ENCODE results near the gene ICAM4.

The ICAM4 gene

DNA sequence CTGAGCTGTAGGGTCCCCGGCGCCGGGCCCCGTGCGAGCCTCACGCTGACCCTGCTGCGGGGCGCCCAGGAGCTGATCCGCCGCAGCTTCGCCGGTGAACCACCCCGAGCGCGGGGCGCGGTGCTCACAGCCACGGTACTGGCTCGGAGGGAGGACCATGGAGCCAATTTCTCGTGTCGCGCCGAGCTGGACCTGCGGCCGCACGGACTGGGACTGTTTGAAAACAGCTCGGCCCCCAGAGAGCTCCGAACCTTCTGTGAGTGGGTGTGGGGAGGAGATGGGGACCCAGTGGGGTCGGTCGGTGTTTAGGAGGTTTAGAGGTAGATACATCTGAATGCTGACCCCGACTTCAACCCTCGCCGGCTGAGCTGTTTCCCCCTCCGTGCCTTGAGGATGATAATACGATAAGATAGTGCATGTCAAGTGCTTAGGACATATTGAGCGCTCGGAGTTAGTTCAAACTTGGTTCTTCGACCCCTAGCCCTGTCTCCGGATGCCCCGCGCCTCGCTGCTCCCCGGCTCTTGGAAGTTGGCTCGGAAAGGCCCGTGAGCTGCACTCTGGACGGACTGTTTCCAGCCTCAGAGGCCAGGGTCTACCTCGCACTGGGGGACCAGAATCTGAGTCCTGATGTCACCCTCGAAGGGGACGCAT lies 4.9 kb downstream of the ICAM4 start:
- no peak for DNase-seq (ENCODE audit: low read depth)

DNA sequence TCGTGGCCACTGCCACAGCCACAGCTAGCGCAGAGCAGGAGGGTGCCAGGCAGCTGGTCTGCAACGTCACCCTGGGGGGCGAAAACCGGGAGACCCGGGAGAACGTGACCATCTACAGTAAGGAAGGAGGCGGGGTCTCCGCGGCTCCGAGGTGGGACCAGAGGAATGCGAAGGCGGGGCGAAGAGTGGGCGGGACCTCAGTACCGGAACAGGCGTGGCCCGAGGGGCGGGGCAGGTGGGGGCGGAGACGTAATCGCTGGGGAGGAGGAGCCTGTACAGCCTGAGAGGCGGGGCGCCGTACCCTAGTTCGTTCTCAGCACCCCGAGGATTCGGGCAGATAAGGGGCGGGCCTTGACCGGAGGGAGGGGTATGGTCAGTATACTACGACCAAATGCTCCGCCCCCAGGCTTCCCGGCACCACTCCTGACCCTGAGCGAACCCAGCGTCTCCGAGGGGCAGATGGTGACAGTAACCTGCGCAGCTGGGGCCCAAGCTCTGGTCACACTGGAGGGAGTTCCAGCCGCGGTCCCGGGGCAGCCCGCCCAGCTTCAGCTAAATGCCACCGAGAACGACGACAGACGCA lies 5.5 kb downstream of the ICAM4 start:
- peak; percentile 49 for DNase-seq (ENCODE audit: low read depth)

DNA sequence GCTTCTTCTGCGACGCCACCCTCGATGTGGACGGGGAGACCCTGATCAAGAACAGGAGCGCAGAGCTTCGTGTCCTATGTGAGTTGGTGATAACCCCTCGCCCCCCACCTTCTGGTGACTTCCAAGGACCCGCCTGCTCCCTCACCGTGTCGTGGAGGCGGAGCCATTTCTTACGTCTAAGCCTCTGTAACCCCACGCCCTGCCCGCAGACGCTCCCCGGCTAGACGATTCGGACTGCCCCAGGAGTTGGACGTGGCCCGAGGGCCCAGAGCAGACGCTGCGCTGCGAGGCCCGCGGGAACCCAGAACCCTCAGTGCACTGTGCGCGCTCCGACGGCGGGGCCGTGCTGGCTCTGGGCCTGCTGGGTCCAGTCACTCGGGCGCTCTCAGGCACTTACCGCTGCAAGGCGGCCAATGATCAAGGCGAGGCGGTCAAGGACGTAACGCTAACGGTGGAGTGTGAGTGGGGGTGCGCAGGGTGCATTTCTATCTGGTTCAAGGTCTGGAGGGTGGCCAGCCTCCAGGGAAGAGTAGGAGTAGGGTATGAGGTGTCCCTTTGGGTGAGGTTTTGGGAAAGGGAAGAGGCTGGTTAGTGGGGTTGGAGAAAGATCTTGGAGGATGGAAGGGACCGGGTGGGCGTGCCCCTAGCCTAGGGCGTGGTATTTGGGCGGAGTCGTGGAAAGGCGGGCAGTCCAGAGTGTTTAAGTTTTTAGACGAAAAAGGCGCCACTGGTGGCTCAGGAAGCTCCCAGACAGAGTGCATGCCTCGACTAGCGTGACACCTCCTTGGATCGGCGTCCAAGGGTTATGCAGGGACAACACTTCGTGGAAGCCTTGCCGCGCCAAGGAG lies 6.3 kb downstream of the ICAM4 start:
- no peak for DNase-seq (ENCODE audit: low read depth)

DNA sequence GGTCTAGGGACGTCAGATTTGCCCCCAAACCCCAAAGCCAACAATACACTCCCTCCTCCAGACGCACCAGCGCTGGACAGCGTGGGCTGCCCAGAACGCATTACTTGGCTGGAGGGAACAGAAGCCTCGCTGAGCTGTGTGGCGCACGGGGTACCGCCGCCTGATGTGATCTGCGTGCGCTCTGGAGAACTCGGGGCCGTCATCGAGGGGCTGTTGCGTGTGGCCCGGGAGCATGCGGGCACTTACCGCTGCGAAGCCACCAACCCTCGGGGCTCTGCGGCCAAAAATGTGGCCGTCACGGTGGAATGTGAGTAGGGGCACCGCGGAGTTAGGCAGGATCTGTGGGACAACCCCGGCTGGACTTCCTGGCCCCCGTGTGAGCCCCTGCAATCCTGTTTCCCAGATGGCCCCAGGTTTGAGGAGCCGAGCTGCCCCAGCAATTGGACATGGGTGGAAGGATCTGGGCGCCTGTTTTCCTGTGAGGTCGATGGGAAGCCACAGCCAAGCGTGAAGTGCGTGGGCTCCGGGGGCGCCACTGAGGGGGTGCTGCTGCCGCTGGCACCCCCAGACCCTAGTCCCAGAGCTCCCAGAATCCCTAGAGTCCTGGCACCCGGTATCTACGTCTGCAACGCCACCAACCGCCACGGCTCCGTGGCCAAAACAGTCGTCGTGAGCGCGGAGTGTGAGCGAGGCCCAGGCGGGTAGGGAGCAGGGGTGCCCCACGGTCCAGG lies 7.0 kb downstream of the ICAM4 start:
- DNase-seq (ENCODE audit: low read depth): no peak

DNA sequence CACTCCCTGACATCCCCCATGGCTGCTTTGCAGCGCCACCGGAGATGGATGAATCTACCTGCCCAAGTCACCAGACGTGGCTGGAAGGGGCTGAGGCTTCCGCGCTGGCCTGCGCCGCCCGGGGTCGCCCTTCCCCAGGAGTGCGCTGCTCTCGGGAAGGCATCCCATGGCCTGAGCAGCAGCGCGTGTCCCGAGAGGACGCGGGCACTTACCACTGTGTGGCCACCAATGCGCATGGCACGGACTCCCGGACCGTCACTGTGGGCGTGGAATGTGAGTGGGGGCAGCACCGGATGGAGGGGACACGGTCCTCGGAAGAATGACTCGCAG lies 7.6 kb downstream of the ICAM4 start:
- DNase-seq (ENCODE audit: low read depth): no peak

DNA sequence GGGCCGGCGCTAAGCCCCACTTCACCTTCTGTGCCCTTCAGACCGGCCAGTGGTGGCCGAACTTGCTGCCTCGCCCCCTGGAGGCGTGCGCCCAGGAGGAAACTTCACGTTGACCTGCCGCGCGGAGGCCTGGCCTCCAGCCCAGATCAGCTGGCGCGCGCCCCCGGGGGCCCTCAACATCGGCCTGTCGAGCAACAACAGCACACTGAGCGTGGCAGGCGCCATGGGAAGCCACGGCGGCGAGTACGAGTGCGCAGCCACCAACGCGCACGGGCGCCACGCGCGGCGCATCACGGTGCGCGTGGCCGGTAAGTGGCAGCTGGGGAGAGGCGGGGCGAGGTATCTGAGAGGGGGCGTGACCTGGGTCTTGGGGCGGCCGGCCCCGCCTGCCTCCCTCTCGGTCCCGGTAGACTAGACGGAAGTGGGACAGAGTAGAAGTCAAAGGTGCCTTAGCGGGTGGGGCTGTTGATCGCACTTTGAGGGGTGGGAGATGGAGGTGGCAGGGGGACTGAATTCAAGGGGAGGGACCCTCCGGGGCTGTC lies 8.6 kb downstream of the ICAM4 start:
- DNase-seq (ENCODE audit: low read depth): peak; percentile 55

DNA sequence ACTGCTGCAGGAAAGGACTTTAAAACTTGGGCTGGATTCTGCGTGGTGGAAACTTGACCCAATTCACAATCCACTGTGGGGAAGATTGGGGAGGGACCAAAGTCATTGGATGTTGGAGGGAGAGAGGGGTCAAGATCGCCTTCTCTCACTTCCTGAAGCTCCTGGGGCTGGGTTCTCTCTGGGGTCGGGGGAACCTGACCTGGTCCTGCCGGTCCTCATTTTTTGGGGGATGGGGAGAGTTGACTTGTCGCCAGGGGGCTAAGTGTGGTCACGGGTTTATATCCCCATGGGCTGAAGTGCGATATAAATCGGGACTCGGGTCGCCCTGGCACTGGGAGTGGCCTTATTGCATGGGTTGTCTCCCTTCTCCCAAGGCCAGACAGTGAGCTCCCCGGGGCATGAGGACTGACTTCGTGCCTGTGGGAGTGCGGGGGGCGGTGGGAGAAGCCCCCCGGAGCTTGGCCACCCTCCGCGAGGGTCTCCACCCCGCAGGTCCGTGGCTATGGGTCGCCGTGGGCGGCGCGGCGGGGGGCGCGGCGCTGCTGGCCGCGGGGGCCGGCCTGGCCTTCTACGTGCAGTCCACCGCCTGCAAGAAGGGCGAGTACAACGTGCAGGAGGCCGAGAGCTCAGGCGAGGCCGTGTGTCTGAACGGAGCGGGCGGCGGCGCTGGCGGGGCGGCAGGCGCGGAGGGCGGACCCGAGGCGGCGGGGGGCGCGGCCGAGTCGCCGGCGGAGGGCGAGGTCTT lies 9.3 kb downstream of the ICAM4 start:
- no peak for DNase-seq (ENCODE audit: low read depth)

DNA sequence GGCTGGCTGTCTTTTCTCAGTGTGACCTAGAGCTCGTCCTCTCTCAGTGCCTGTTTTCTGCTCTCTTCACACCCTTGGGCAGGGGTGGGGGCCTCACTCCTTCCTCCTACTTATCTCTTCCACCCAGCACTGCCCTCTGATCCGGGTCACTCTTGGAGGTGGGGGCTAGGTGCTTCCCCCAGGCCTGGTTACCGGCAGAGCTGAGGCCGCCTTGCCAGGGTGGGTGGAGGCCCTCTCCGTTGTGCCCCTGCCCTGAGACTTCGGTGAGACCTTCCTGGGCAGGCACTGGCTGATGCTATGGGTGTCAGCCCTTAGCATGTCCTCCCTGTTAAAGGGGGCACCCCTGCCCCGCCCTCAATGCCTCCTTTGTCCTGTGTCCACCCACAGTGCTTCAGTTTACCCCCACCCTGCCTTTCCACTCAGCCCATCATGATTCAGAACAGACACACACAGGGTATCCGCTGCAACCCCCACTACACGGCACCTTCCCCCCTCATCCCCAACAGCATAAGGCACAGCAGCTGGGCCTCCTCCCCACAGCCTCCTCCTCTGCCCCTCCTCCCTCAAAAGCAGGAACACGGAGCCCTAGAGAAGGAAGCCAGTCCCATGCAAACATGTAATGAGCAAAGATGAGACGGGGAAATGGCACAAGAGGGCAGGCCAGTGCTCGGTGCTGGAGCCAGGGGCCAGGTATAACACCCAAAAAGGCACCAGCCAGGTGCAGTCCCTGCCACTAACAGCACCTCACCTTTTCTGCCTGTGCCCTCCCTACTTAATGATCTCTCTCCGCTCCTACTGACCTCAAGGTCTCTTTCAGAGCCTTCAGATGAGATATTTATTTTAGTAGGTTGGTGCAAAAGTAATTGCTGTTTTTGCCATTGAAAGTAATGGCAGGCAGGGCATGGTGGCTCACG lies 13.0 kb downstream of the ICAM4 start:
- DNase-seq (ENCODE audit: low read depth): no peak

DNA sequence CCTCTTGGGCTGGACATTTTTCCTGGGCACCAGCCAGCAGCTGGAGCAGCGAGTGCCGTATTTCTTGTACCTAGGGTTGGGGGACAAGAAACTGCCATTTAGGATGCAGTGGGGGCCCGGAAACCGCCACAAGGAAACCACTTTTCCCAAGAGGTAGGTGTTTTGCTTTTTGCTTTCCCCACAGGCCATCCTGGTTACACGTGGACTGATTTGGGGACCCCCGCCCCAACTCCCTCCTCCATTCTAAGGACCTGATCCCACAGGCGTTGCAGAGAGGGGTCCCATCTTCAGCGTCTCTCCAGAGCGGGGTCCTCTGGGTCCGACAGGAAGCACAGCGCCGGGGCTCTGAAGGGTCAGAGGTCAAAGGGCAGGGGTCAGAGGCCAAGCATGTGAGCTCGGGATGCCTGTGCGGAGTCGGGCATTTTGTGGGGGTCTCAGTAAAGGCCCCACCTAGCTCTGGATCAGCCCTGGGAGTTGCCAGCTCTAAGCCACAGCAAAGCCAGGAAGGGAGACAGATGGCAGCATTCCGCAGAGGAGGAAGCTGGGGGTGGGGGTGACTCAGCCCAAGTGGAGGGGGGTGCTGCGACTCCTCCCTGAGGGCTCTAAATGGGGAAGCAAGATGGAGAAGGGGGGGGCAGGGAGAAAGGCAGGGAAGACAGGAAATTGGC lies 18.5 kb downstream of the ICAM4 start:
- DNase-seq (ENCODE audit: low read depth): no peak

DNA sequence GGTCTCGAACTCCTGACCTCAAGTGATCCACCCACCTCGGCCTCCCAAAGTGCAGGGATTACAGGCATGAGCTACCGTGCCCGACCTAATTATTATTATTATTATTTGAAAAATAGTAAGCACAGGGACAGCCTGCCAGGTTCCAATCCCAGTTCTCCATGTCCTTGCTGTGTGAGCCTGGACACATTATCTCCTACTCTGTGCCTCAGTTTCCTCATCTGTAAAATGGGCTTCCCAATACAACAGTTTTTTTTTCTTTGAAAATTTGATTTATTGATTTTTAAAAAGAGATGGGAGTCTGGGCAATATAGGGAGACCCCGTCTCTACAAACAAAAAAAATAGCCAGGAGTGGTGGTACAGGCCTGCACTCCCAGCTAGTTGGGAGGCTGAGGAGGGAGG lies 19.6 kb downstream of the ICAM4 start:
- no peak for DNase-seq (ENCODE audit: low read depth)

DNA sequence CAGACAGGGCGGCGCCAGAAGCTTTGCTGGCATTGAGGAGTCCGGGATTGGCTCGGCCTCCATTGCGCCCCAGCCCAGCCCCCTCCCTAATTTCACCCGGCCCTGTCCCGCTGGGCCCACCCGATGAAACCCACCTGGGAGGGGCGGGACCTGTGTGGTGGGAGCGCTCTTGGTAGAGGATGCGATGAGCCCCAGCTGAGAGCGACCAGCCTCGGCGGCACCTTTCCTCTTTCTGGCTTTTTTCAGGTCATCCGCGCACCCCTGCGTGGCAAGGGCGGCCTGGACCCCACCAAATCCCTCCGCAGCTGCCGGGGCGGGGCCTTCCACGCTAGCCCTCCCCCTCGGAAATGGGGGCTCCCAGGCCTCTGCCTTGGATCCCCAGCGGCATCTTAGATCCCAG lies 22.7 kb downstream of the ICAM4 start, which contains the start of gene ZGLP1:
TSS of gene ZGLP1 (minus strand) at position 393 of the 400 bp plus-strand sequence.
- no peak for DNase-seq (ENCODE audit: low read depth)

DNA sequence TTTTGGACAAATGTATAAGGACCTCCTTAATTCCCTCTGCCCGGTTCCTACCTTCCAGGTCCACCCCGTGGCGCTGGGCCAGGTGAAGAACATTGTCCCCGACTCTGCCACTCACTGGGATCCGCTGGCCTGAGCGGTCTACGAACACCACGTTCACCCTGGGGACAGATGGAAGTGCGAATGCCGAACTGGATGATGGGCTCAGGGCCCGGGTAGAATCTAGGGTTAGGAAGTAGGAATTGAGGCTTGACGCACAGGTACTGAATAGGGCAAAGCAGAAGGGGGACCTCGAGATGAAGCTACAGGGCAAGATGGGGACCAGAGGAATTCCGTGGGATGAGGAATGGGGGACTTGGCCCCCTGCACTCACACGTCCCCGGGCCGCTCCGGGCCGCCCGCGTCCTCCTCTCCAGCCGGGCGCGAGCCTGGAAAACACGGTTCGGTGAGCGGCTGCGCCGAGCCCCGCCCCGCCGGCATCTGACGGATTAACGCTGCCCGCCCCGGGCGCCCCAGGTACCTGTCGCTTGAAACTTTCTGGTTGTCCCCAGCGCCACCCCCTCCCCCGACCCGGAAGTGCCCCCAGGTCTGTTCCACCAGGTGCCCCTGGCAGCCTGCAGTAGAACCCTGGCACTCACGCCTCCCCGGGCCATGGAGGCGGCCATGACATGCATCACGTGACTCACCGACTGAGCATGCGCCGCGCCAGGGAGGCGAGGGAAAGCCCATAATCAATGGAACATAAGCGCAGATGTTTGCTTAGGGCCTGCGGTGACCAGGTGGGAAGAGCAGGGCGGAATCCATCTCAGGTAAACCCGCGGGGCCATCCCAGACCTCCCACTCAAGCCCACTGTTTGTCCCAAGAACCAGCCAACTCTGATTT lies 28.8 kb downstream of the ICAM4 start, which contains the start of gene FDX2:
TSS of gene FDX2 (minus strand) at position 681 of the 880 bp plus-strand sequence. CDS start at position 662, 19 bp downstream.
- peak; percentile 87 for DNase-seq (ENCODE audit: low read depth)

DNA sequence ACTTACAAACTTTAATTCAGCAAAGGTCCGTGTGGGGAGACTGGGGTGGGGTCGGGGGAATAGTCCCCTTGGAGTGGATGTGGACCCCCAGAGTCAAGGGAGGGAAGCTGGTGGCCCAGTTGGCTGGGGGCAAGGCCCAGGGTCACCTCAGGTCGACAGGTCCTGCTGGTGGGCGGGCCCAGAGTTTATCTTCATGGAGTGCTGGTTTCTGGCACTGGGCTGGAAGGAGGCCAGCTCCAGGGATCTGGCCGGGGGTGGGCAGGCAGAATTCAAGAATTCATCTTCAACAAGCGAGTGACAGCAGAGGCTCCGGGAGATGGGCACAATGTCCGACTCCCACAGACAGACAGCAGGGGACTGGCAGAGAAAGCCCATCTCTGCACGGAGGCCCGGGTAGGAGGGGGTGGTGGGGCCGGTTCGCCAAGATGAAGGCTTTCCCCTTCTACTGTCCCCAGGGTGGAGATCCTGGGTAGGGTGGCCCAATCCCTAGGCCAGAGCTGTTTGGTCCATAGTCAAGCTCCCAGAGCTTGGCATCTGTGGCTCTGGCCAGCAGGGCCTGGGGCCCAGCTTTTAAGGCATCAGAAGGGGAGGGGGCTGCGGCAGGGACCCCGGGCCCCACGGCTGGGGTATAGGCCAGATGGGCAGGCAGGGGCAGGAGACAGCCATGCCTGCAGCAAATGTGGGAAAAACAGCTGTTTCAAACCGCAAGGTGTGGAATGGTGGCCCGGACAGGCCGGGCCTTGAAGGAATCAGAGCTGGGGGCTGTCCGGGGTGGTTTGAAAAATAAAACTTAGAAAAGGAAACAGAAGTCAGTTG lies 29.7 kb downstream of the ICAM4 start:
- DNase-seq (ENCODE audit: low read depth): no peak

DNA sequence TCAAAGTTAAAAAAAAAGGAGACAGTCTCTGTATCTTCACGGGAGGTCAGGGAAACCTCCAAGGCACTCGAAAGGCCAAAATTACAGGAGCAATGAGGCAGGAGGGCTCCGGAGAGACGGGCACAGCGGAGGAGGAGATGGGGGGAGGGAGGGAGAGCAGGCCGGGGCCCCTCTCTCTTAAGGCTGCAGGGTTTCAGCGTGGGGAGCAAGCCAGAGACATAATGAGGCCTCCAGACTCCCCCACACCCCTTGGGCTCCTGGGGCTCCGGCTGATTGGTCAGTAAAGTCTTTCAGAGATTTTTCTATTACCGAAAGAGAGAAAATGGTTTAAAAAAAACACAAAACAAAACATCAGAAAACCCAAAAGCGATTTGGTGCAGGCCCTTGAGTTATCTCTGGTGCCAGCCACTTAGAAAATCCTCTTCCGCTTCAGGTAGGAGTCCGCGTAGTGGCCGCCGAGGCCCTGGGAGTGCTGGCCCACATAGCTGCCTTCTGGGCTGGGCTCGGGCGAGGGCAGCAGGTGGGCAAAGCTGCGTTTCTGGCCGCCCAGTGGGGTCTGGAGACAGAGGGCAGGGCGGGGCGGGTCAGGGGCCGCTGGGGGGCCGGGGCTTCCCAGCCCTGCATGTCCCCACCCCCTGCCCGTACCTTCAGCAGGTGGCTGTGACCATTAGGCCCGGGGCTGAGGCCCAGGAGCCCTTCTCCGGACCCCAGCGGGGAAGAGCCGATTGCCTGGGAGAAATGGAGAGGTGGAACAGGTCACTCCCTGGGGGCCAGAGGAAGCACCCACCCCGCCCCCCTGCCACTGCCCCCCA lies 30.5 kb downstream of the ICAM4 start:
- DNase-seq (ENCODE audit: low read depth): no peak

DNA sequence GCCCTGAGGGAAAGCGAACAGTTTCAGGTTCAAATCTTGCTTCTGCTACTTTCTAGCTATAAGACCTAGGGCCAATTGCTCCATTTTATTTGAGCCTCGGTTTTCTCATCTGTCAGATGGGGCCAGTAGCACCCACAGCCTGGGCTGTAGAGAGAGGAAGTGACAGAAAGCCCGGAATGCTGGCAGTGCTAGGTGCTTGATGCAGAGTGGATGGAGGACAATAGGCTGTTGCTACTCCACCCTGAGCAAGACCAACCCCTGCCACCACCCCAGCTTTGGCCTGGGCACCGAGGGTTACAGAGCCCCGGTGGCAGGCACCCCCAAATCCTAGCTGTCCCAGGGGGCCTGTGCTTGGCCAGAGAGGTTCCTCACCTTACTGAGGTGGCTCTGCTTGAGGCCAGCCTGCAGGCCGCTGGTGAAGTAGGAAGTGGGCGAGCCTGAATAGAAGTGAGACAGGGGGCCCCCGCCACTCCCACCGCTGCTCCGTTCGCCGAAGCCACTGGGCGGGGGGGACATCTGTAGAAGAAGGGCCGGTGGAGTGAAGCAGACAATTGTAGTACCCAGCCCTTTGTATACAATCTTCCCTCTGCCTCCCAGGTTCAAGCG lies 31.2 kb downstream of the ICAM4 start:
- no peak for DNase-seq (ENCODE audit: low read depth)

Measured in T follicular helper cell (primary cell).